Hematopoietic multipotent progenitor cell treated with erythropoietin and hydrocortisone succinate and interleukin-3 and kit ligand, for 8 days (in vitro differentiated cells): ENCODE results near the gene CCDC187.
"Not testable (repeated sequence)": the region's sequence is repeated elsewhere in the genome, so short reads cannot be mapped to it uniquely, and the experiment has no call there.

Source experiments
- DNase-seq: peaks from one replicate; pipeline ENCODE4 v3.0.0-alpha.2; 2015

The CCDC187 gene

DNA sequence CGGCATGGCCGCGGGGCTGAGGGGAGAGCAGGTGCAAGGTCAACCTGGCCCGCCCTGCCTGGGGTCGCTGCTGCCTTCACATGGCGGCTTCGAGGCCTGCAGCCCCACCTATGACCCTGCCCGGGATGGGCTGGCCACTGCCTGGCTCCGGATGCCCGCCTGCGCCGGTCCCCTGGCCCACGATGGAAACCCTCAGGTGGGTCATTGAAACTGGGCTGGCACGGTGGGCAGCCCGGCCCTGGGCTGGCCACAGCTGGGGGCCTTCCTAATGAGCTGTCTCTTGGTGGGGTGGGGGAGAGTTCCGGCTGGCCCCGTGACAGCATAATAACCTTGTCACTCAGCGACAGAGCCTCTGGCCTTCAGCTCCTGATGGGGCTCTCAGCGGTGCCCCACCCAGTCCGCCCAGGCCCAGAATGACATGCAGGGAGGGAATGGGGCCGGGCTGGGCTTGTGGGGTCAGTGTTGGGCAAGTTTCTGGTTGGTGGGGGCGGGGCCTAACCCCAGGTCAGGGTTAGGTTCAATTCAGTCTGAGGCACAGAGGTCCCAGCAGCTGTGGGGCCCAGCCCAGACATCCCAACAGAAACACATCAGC, at the start of gene CCDC187:
TSS of gene CCDC187 (minus strand) at position 270 of the 592 bp plus-strand sequence. CDS start at position 6, 264 bp downstream.
- no peak for DNase-seq

DNA sequence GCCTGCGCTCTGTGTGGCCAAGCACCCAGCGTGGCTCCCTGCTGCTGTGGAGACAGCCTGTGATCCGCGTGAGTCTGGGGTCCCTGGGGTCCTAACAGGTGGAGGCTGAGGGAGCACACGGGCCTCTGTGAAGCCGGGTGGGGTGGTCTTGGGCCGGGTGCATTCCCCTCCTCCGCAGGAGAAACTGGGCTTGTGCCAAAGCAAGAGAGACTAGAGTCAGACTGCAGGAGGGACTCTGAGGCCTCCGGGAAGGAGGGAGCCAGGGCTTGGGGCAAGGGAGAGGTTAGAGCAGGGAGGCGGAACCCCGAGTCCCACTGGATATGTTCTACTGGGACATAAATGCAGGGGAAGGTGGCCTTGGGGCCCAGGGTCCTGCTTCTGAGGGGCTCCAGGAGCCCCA, 49.2 kb upstream of the CCDC187 start:
- no peak for DNase-seq

DNA sequence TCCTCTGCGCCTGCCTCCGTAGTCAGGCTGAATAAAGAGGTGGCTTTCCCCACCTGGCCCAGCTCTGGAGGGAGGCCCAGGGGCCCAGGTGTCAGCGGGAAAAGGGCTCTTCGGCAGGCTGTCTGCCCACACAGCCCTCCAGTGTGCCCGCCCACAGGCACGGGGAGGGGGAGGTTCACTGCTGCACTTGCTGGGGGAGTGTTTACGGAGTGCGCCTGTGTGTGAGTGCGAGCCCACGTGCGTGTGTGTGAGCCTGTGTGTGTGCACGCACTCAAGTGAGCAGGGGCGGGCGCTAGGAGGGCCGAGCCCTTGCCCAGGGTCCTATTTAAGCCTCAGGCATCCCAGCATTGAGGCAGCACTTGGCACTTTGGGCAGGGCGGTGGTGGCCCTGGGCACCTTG, 48.8 kb upstream of the CCDC187 start:
- DNase-seq = no peak

DNA sequence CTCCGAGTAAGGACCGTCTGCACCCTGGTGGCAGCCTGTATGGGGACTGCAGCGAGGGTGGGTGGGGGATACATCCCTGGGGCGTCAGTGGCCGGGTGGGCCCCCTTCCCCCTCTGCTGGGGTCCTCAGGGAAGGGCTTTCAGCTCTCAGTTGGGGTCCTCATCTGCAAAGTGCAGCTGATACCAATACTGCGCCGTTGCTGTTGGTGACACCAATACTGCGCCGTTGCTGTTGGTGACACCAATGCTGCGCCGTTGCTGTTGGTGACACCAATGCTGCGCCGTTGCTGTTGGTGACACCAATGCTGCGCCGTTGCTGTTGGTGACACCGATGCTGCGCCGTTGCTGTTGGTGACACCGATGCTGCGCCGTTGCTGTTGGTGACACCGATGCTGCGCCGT, 48.0 kb upstream of the CCDC187 start:
- not testable (repeated sequence) for DNase-seq

DNA sequence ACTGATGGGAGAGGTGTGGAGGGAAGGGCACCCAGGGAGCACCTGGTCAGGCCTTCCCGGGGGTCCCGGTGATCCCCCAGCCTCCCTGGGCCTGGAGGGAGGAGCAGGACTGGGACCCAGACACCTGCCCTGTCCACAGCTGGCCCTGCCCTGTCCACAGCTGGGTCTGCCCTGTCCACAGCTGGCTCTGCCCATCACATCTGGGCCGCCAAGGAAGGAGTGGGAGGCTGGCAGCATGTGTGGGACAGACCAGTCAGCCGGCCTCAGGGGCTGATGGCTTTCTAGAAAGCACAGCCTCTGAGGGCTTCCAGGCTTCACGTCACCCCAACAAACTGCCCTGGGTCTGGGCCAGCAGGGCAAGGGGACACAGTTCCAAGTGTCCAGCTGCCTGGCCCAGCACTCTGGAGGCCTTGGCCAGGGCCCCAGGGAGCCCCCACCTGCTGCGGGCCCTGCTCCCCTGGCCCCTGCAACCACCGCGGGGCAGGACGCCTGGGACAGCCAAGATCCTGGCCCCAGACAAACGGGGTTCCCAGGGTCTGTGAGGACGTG, 47.4 kb upstream of the CCDC187 start:
- no peak for DNase-seq

DNA sequence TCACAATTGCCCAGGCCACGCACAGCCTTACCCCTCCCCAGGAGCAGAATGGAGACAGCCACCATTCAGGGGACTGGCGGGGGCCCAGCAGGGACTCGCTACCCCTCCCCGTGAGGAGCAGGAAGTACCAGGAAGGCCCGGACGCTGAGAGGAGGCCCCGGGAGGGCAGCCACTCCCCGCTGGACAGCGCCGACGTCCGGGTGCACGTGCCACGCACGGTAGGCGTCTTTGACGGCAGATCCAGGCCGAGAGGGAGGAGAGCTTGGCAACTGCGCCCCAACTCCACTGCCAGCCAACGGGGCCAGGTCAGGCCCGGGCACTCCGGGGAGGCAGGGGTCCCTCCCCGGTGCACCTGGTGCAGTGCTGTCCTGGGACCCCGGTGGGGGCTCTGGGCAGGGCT, 45.7 kb upstream of the CCDC187 start:
- DNase-seq = no peak

DNA sequence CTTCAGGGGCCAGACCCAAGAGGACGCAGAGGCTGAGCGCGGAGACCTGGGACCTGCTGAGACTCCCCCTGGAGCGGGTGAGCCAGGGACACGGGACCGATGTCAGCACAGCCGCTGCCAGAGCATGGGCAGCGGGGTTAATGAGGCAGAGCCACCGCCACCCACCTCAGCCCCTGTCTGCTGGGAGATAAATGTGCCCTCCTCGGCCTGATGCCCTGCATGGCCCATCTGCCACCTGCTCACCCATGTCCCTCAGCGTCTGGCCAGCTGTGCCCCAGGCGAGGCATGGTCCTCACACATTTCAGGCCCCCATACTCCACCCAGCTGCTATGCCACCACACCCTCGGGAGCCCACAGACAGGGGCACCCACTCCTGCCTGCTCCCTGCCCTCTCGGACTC, 44.8 kb upstream of the CCDC187 start:
- no peak for DNase-seq

DNA sequence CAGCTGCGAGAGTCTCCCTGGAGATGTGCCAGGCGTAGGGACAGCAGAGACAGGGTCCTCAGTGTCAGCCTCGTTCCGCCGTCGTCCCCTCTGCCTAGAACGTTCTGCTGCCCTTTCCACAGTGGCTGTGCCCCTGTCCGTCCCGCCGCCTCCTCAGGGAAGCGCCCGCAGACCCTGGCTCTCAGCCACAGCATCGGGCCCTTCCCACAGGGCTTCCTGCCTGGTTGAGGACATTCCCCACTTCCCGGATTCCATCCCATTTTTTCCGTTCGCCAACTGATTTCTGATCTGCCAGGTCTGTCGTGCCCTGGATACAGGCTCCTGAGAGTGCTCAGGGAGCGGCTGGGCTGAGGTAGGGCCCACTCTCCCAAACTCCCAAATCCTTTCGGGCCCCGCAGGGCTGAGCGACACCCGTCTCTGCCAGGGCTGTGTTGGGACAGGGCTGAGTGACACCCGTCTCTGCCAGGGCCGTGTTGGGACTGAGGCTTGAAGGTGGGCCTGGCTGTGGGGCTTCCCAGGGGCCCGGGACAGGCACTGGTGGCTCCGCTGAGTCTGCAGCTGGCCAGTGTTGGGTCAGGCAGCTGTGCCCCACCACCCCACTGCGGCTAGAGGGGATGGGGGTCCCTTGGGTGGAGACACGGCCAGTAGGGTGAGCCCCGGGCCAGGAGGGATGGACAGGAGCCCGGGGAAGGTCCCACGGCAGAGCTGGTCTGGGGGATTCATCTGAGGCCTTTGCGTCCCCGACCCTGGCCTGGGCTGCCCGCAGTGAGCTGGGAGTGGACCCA, 43.8 kb upstream of the CCDC187 start:
- no peak for DNase-seq

DNA sequence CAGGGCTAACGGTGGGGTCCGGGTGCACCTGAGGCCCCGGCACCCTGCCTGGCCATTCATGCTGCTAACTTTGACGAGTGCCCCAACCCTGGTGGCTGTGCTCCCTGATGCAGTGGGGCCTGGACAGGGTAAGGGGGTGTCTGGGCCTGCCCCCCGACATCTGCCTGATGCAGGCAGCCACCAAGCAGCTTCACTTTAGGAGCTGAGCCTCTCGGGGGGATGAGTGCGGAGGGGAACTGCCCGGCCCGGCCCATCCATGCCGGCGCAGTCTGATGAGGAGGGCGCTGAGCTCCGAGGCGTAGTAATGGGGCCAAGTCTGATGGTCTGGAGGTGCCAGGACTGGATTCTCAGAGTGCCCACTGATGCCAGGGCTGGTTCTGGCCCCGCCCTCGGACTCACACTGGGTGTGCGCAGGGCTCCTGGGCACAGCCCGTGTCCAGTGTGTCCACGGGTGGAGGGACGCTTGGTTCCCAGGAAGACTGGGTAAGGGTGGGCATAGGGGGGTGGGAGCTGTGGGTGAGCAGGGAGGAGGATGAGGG, 43.1 kb upstream of the CCDC187 start:
- DNase-seq = no peak

DNA sequence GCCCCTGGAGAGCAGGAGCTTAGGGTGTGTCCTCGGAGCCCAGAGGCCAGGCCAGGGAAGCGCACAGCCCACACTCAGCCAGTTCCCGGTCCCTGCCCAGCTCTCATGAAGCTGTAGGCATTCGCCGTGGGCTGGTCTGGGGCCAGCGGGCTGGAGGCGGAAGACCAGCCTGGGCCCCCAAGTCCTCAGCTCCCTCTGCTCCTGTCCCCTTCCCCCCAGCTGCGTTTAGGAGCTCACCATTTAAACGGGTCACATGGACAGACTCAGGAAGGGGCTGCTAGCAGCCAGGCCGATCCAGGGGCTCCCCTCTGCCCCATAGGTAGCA, 42.2 kb upstream of the CCDC187 start:
- no peak for DNase-seq

DNA sequence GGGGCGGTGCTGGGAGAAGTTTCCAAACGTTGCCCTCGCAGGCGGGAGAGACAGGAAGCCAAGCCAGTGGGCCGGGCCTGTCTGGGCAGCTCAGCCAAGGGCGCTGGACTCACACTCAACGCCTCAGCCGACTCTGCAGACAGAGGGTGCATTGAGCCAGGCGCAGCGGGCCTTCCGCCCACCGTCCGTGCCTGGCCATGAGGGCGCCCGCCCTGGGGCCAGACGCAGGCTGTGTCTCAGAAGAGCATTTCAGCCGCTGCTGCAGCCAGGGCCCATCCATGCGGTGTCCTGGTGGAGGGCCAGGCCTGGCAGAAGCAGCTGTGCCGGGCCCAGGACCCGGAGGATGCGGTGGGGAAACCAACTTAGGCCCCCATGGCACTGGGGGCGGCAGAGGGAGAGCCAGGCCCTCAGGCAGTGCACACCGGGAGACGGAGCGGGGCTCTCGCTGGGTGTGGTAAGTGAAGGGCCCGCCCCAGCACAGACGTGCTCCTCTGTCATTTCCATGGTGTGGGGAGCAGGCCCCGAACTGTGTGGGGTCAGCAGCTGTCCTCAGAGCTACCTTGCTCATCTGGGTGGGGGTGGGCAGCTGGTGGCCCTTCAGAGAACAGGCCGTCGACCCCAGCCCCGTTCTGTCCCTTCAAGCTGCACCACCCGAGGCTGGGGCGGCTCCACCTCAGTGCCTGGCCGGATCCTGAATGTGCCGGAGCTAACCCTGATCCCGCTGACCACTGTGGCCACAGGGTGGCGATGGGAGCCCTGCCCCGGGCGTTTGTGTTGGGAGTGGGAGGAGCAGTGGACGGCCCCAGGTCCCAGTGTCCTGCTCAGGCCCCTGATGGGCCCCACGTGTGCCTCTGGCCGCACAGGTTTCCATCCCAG, 41.6 kb upstream of the CCDC187 start:
- DNase-seq = no peak

DNA sequence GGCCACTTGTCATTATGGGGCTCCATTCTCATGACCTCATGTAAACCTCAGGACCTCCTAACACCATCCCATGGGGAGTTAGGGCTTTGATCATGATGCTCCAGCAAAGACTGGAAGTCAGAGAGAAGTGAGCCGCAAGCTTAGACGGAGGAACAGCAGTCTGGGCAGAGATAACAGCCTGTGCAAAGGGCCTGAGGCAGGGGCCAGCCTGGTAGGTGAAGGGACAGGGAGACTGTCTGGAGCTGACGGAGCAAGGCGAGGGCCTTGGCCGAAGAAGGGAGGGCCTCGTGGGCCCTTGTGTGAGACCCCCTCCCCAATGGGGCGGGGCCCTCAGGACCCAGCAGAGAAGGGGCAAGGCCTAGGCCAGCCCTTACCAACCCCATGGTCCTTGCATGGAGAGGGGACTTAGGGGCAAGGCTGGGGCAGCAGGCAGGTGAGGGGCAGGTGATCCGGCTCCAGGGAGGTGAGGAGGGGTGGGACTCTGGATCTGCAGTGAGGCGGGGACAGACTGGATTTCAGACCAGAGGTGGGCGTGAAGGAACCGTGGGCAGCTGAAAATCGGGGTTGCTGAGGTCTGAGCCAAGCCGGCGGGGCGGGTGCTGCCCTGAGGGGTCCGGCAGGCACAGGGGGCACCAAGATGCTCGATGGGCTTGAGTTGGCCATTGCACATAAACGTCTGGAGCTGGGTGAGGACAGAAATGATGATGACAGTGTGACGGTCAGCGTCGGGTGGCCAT, 40.8 kb upstream of the CCDC187 start:
- DNase-seq = no peak

DNA sequence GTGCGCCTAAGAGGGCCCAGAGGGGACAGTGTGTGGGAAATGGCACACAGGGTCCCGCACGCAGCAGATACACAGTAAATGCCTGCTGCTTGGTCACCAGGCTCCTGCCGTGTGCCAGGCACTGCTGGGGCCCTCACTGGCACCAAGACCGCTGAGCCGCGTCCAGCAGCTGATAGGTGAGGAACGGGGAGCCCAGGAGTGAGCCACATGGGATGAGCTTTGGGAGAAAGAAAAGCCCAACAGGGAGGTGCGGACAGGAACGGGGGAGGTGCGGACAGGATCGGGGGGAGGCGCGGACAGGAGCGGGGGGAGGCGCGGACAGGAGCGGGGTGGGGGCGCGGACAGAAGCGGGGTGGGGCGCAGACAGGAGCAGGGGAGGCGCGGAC, 40.0 kb upstream of the CCDC187 start:
- no peak for DNase-seq

DNA sequence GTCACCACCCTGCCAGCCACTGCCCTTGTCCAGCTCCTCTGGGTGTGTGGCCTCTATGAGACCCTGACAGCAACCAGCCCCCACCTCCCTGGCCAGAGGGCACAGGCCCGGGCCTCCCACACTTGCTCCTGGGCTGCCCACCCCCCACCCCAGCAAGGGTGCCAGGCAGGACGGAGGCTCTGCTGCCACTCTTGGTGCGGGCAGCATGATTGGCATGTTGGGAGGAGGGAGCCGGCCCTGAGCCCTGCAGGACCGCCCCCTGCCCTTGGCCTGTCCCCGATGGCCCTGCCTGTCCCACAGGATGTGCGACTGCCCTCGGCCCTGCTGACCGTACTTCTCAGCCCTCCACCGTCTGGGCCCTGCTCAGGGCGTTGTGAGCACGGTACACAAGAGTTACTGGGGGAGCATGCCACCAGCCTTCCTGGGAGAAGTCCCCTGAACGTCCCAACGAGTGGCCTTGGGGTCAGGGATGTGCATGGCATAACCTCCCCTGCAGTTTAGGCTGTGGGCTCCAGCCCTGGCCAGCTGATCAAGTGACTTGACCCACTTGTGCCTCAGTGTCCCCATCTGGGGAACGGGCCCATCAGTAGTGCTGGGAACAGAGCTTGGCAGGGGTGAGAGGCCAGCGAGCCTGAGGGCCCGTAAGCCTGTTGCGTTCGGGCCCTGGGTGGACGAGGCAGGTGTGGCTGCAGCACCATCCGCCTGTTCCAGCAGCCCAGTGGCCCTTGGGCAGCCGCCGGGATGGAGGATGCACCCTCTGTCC, 39.4 kb upstream of the CCDC187 start:
- no peak for DNase-seq

DNA sequence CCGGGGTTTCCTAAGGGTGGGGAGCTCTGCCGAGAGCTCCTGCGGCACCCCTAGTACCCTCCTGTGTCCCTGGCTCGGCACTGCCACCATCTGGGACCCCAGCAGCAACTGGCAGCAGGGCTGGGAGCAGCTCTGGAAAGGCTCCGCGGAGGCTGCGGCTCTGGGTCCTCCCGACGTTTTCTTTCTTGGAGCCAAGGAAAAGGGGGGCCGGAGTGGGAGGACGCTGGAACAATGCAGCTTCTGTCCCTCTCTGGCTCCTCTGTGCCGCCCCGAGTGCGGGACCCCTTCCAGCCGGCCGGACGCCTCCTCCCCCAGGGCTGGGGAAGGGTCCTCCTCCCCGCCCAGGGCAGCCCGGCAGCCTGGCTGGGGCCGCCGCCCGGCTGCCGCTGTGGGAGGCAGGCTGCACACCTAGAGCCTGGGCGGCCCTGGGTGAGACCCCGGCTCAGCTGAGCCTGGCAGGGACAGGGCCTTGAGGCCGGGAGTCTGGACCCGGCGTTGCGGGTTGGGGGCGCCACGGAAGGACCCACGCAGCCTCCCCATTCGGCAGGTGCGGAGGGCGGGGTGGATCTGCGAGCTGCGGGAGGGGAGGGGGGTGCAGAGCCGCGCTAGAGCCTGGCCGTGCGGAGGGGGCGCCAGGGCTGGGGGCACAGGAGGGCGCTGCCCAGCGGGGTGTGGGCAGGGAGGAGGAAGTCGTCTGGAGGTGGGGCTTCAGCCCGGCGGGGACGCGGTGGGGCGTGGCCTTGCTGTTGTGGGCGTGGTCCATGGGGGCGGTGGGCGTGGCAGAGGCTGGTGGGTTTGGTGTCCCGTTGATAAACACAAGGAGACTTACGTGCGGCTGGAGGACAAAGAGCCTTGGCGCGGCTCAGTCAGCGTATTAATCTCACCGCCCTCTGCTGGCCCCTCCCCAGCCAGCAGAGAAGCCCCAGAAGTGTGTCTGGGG, 38.6 kb upstream of the CCDC187 start:
- peak; percentile 91 for DNase-seq

DNA sequence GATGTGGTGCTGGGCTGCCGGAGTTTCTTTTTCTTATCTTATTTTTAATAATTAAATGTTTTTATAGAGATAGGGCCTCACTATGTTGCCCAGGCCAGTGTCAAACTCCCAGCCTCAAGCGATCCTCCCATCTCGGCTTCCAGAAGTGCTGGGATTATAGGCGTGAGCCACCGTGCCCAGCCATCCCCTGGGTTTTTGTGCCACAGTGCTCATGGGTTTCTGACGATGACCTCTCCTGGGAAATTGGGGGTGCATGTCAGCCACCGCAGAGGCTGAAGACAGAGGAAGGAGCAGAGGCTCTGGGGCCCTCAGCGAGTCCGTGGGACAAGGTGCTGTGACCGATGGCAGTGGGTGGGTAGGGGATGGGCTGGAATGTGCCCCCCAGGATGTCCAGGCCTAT, 37.9 kb upstream of the CCDC187 start:
- DNase-seq = no peak

DNA sequence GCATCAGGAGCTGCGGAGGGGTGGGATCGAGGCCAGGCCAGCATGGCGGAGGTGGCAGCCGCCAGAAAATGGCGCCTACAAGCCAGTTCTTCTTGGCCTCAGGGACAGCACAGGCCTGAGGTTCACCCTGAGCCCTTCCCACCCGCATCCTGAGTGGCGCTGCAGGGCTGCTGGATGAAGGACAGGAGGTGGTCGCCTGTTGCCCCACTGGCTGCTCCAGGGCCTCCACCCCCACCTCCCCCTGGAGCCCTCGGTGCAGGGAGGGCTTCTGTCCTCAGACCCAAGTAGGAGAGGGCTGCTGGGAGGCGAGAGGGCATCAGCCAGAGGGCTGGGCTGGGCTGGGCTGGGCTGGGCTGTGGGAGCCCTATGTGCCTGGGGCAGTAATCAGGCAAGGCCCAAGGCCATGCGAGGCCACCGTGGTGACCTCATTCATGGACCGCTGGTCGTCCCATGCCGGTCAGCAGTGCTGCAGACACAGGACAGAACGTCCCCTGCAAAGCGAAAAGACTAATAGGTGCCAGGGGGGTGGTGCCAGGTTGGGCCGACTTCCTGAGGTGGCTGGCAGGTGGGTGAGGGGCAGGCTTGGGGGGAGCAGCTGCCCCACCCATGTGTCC, 37.3 kb upstream of the CCDC187 start:
- no peak for DNase-seq

DNA sequence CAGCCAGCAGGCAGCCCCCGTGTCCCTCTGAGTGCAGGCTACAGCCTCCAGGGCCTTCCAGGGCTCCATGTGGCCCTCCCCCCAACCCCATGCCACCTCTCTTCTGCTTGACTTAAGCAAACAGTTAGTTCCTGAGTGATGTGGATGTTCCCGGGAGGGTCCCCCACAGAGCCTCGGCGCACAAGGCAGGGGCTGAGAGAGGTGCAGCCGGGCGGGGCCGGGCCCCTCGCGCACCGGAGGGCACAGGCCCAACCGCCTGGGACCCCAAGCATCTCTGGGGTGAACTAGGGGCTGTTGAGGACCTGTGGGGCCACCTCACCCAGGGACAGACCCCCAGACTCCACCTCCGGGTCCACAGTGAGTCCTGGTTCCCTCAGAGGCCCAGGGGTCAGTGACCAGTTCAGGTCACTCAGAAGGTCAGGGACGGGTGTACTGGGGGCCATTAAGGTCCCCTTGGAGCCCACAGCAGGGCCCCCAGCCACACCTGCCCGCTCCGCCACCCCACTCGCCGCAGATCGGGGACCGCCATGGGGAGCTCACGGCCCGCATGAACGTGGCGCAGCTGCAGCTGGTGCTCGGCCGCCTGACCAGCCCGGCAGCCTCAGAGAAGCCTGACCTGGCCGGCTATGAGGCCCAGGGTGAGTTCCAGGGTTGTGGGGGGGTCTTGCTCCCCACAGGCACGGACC, 36.6 kb upstream of the CCDC187 start:
- DNase-seq = no peak

DNA sequence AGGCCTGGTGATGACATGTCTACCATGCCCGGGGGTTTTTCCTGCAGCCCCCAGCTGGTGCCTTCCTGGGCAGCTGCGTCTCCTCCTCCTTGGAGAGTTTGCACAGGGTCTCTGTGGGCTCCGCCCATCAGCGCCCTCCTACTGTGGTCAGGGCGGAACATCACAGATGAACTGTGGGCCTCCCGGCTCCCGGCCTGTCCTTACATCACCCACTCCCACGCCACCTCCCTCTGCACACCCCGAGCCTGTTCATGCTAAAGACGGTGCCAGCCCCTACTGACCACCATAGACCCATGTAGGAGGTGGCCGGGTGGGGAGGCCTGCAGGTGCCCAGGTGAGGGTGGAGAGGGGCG, 36.0 kb upstream of the CCDC187 start:
- DNase-seq = no peak
